Gastrocnemius medialis (tissue), 4 donors: Measurements from ENCODE around the gene DNAJC8. TPM values are rescaled to one million over a fixed set of nuclear protein-coding genes. Genes with fewer than 3 reads are reported as not detected.

Source experiments
- ATAC-seq, 2 donors: fragments of 150-250 bp; one replicate each; pipeline ENCODE4 v1.9.1; 2016
- DNase-seq, 2 donors: peaks; one replicate each; pipeline ENCODE4 v3.0.0-alpha.2; 2019
- H3K27ac ChIP-seq, 4 donors: fragments of 200-600 bp; sonication (generic); 1 replicate in 1 of 4; 2 replicates in 3 of 4; pipeline ENCODE4 v1.5.1; 2016 to 2018; ENCODE audit warnings: mild to moderate bottlenecking in 2 of 4, moderate library complexity in 1 of 4
- H3K27me3 ChIP-seq, 3 donors: fragments of 200-600 bp; sonication (generic) in 2 of 3; 1 replicate in 1 of 3; 2 replicates in 2 of 3; pipeline versions ENCODE4 v1.5.1 to v1.6.0; 2016 to 2019; ENCODE audit warnings: mild to moderate bottlenecking in 1 of 3, moderate library complexity in 1 of 3
- H3K36me3 ChIP-seq, 2 donors: fragments of 200-600 bp; sonication (generic) in 1 of 2; one replicate each; pipeline ENCODE4 v1.5.1; 2017 to 2018
- H3K4me1 ChIP-seq, 2 donors: fragments of 200-600 bp; sonication (generic) in 1 of 2; one replicate each; pipeline ENCODE4 v1.5.1; 2016 to 2017; ENCODE audit warnings: mild to moderate bottlenecking in 2 of 2
- H3K4me3 ChIP-seq, 4 donors: fragments of 200-600 bp; sonication (generic) in 3 of 4; 1 replicate in 1 of 4; 2 replicates in 3 of 4; pipeline ENCODE4 v1.5.1; 2016 to 2019; ENCODE audit warnings: mild to moderate bottlenecking in 2 of 4
- H3K9me3 ChIP-seq, 3 donors: fragments of 200-600 bp; sonication (generic) in 2 of 3; 1 replicate in 1 of 3; 2 replicates in 2 of 3; pipeline ENCODE4 v1.5.1; 2016 to 2019
- CTCF ChIP-seq, 5 experiments: fragments of 450-650 bp in 3 of 5; fragments of 200-600 bp in 2 of 5; sonication (generic) in 2 of 5; IDR thresholded peaks in 4 of 5; conservative IDR thresholded peaks in 1 of 5; 1 replicate in 4 of 5; 2 replicates in 1 of 5; pipeline ENCODE4 v1.5.1; 2016 to 2019; ENCODE audit warnings: antibody characterized with exemption in 5 of 5, mild to moderate bottlenecking in 3 of 5, moderate library complexity in 3 of 5
- POLR2A ChIP-seq, 2 donors: fragments of 450-650 bp; IDR thresholded peaks; one replicate each; pipeline ENCODE4 v1.6.1; 2017; ENCODE audit warnings: antibody characterized with exemption in 2 of 2, mild to moderate bottlenecking in 2 of 2, moderate library complexity in 2 of 2
- in situ Hi-C, 4 donors: fragments of 200-750 bp; cut with MboI; loops; one replicate each; pipeline versions ENCODE4 v1.15.0 to v1.8.0; 2017; ENCODE audit warnings: low sequenced_read_pairs in 4 of 4
- intact Hi-C: fragments of 100-400 bp; cut with DNase I; formaldehyde crosslinking; loops from one replicate; pipeline ENCODE4 v1.15.1; 2023; ENCODE audit warnings: low total_unique reads
- total RNA-seq, 4 donors: library from RNA; depleted of rRNA; stranded (reverse); fragments of >200 nt; gene quantifications; one replicate each; pipeline versions ENCODE4 v1.1.0 to v1.2.3, GENCODE V29; 2016

The DNAJC8 gene
- total RNA-seq, 4 donors from 2014 or later: 37.6 to 56.1 (median 51.2) TPM

- Histone ChIP-seq H3K27me3 (no peaks in the 10 kb centered on the region), H3K36me3 (no peaks in the 10 kb centered on the region), H3K27ac (peak overlapping the region; percentile 94 to 99 (median 95)), H3K4me3 (peak overlapping the region; percentile 28 to 40 (median 38)), H3K9me3 (no peaks in the 10 kb centered on the region), H3K4me1 (peaks cover 39 to 40% of the 10 kb centered on the region in 2 donors)
- peak; percentile 18 to 26 for ATAC-seq
- no peak for TF ChIP-seq POLR2A (IDR thresholded peaks at IDR 0.05)
- TF ChIP-seq CTCF (IDR thresholded peaks at IDR 0.05 in 4 of 5, conservative IDR thresholded peaks at IDR 0.05 in 1 of 5): peak; percentile 86 to 96 (median 91)
- DNase-seq: peak; percentile 59 to 77
- in situ Hi-C loops (loop anchor here in 2 of 4 donors (5.0 to 10.0 kb wide), 2 partner anchors 79 to 256 kb away; partner anchors contain the start of genes RCC1 (in 2 of the 2) and MED18 (in 1 of the 2)), intact Hi-C loops (loop anchor here (1.0 to 5.0 kb wide), 5 partner anchors 81 to 399 kb away; partner anchors contain the start of genes MED18, PHACTR4, RCC1 and RNU11)
Observed at GRCh38 chr1:28248273-28249012, 15.6 kb upstream of the DNAJC8 start.

GRCh38 chr1:28247612-28248272, 14.9 kb upstream of the DNAJC8 start:
- intact Hi-C loops: loop anchor here (1.0 to 5.0 kb wide), 5 partner anchors 82 to 400 kb away; partner anchors contain the start of genes MED18, PHACTR4, RCC1 and RNU11
- ATAC-seq (no peak), DNase-seq (no peak)
- peak overlapping the region; percentile 94 to 99 (median 95) for H3K27ac ChIP-seq
- in situ Hi-C loops: loop anchor here in 2 of 4 donors (5.0 to 10.0 kb wide), 2 partner anchors 80 to 257 kb away; partner anchors contain the start of genes RCC1 (in 2 of the 2) and MED18 (in 1 of the 2)
- no peaks in the 10 kb centered on the region for H3K9me3 ChIP-seq
- H3K36me3 ChIP-seq: no peaks in the 10 kb centered on the region
- H3K27me3 ChIP-seq: no peaks in the 10 kb centered on the region
- no peak for TF ChIP-seq CTCF (IDR thresholded peaks at IDR 0.05 in 4 of 5, conservative IDR thresholded peaks at IDR 0.05 in 1 of 5)
- TF ChIP-seq POLR2A (IDR thresholded peaks at IDR 0.05): no peak
- peak overlapping the region; percentile 36 to 82 (median 58) for H3K4me3 ChIP-seq
- peaks cover 42 to 47% of the 10 kb centered on the region in 2 donors for H3K4me1 ChIP-seq

DNA sequence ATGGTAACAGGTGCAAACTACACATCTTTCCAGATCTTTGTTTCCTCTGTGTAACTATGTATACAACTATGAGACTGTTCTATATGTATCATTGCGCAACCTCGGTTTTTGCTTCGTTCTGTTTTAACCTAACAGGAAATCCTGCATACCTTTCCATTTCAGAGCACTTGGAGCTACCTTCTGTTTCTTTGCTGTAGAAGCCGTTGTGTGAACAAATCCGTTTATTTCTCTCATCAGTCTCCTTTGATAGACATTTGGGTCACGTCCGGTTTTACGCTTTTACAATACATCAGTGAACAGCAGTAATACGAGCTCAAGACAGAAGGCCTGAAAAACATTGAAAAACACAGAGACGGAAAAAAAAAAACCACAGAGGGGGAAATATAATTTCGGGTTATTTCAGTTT, 13.6 kb upstream of the DNAJC8 start:
- Histone ChIP-seq H3K27me3 (no peaks in the 10 kb centered on the region), H3K36me3 (no peaks in the 10 kb centered on the region), H3K27ac (peak overlapping the region; percentile 94 to 99 (median 95)), H3K4me3 (peak overlapping the region; percentile 67 to 82 (median 72)), H3K4me1 (peaks cover 51 to 57% of the 10 kb centered on the region in 2 donors), H3K9me3 (no peaks in the 10 kb centered on the region)
- DNase-seq (no peak), ATAC-seq (no peak)
- in situ Hi-C loops: loop anchor here in 2 of 4 donors (5.0 to 10.0 kb wide), 2 partner anchors 81 to 258 kb away; partner anchors contain the start of genes RCC1 (in 2 of the 2) and MED18 (in 1 of the 2)
- intact Hi-C loops: loop anchor here (5.0 kb wide), 3 partner anchors 261 to 401 kb away; partner anchors contain the start of genes RCC1 and RNU11
- no peak for TF ChIP-seq CTCF (IDR thresholded peaks at IDR 0.05 in 4 of 5, conservative IDR thresholded peaks at IDR 0.05 in 1 of 5)
- TF ChIP-seq POLR2A (IDR thresholded peaks at IDR 0.05): no peak

DNA sequence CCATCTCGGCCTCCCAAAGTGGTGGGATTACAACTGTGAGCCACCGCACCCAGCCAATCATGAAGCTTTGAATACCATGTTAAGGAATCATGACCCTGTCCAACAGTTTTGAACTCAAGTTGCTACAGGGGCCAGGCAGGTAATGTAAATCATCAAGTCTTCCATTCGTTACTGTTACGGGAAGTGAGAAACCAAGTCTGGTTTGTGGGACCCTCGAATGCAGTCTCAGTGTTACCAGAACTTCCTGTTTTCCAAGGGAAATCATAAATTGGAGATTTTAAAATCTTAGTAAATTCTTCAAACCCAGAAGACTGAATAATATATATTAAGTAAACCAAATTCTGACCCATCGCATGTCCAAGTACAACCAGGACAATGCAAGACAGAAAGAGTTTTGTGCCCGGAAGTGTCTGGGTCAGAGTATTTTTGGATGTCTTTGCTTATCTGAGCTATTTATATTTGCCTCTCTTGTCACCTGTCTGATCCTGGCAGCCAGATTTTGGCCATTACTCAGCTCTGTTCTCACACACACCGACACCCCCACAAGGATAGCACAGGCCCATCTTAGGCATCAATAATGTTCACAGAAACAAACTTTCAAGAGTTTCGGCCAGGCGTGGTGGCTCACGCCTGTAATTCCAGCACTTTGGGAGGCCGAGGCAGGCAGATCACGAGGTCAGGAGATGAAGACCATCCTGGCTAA, 11.9 kb upstream of the DNAJC8 start:
- DNase-seq (peak; percentile 71 to 84), ATAC-seq (peak; percentile 45 to 55)
- no peaks in the 10 kb centered on the region for H3K27me3 ChIP-seq
- no peaks in the 10 kb centered on the region for H3K9me3 ChIP-seq
- peak overlapping the region; percentile 94 to 99 (median 95) for H3K27ac ChIP-seq
- H3K4me1 ChIP-seq: peaks cover 57 to 59% of the 10 kb centered on the region in 2 donors
- intact Hi-C loops: loop anchor here (5.0 kb wide), 3 partner anchors 263 to 403 kb away; partner anchors contain the start of genes RCC1 and RNU11
- no peaks in the 10 kb centered on the region for H3K36me3 ChIP-seq
- in situ Hi-C loops: loop anchor here in 2 of 4 donors (5.0 to 10.0 kb wide), 2 partner anchors 83 to 260 kb away; partner anchors contain the start of genes RCC1 (in 2 of the 2) and MED18 (in 1 of the 2)
- TF ChIP-seq CTCF (IDR thresholded peaks at IDR 0.05 in 4 of 5, conservative IDR thresholded peaks at IDR 0.05 in 1 of 5) (no peak), POLR2A (IDR thresholded peaks at IDR 0.05) (peak; percentile 42 to 52)
- peak overlapping the region; percentile 11 to 22 (median 17) for H3K4me3 ChIP-seq
